Spleen (tissue), 7 donors: Measurements from ENCODE around the gene RAD52.

Experiments used
- CTCF ChIP-seq, 11 experiments: fragments of 200-600 bp in 7 of 11; fragments of 450-650 bp in 4 of 11; sonication (generic) in 4 of 11; IDR thresholded peaks in 8 of 11; conservative IDR thresholded peaks in 3 of 11; 1 replicate in 7 of 11; 2 replicates in 4 of 11; pipeline versions ENCODE4 v1.4.0 to v1.8.0; 2016 to 2021; ENCODE audit warnings: antibody characterized with exemption in 11 of 11, inconsistent platforms in 4 of 11, mild to moderate bottlenecking in 1 of 11
- POLR2A ChIP-seq, 3 donors: fragments of 450-650 bp; IDR thresholded peaks; one replicate each; pipeline ENCODE4 v1.5.1; 2017; ENCODE audit warnings: antibody characterized with exemption in 3 of 3, mild to moderate bottlenecking in 1 of 3
- POLR2AphosphoS5 ChIP-seq, 3 donors: sonication (generic); formaldehyde crosslinking; IDR thresholded peaks; one replicate each; pipeline ENCODE4 v1.5.1; 2017; ENCODE audit warnings: antibody characterized with exemption in 3 of 3
- donor health status: DM: no; HTN: no; CAD: no; lungs with moderate emphysema.
- donor health status: DM: no; HTN: no; CAD: no.
- donor health status: DM: no; HTN: no; CAD: no.

GRCh38 chr12:979349-979748 lies 29.9 kb upstream of the RAD52 start:
- TF ChIP-seq CTCF (IDR thresholded peaks at IDR 0.05 in 8 of 11, conservative IDR thresholded peaks at IDR 0.05 in 3 of 11): no peak
- no peak for TF ChIP-seq POLR2AphosphoS5 (IDR thresholded peaks at IDR 0.05)
- TF ChIP-seq POLR2A (IDR thresholded peaks at IDR 0.05): no peak
